GM23248 (cell line): ENCODE results near the gene HADHA. TPM values are rescaled to one million over a fixed set of nuclear protein-coding genes. Genes with fewer than 3 reads are reported as not detected.

Experiments
- DNase-seq: peaks from one replicate; pipeline ENCODE4 v3.0.0-alpha.2; 2015
- H2AFZ ChIP-seq: fragments of 200-600 bp; sonication (generic); 2 replicates; pipeline ENCODE4 v1.6.1; 2016; ENCODE audit warnings: antibody characterized with exemption
- H3F3A ChIP-seq: fragments of 200-600 bp; sonication (generic); 2 replicates; pipeline ENCODE4 v1.6.1; 2016; ENCODE audit warnings: mild to moderate bottlenecking, antibody characterized with exemption, mixed run types; ENCODE audit not compliant: insufficient read depth
- H3K27ac ChIP-seq: fragments of 200-600 bp; sonication (generic); 2 replicates; pipeline ENCODE4 v1.5.1; 2016; ENCODE audit warnings: mild to moderate bottlenecking
- H3K27me3 ChIP-seq: fragments of 200-600 bp; sonication (generic); replicated peaks from 2 replicates; pipeline ENCODE4 v1.6.1; 2016; ENCODE audit warnings: mild to moderate bottlenecking; ENCODE audit not compliant: insufficient read depth
- H3K36me3 ChIP-seq: fragments of 200-600 bp; sonication (generic); 2 replicates; pipeline ENCODE4 v1.6.1; 2016; ENCODE audit warnings: low read depth, mild to moderate bottlenecking
- H3K4me1 ChIP-seq: fragments of 200-600 bp; sonication (generic); 2 replicates; pipeline ENCODE4 v1.6.1; 2016; ENCODE audit warnings: mild to moderate bottlenecking; ENCODE audit not compliant: insufficient read depth
- H3K4me2 ChIP-seq: fragments of 200-600 bp; sonication (generic); one replicate; pipeline ENCODE4 v1.6.1; 2016; ENCODE audit warnings: mild to moderate bottlenecking; ENCODE audit not compliant: unreplicated experiment
- H3K4me3 ChIP-seq: fragments of 200-600 bp; sonication (generic); 2 replicates; pipeline ENCODE4 v1.5.1; 2016; ENCODE audit warnings: mild to moderate bottlenecking
- H3K79me2 ChIP-seq: fragments of 200-600 bp; sonication (generic); 2 replicates; pipeline ENCODE4 v1.6.1; 2016; ENCODE audit warnings: mild to moderate bottlenecking; ENCODE audit not compliant: insufficient read depth
- H3K9ac ChIP-seq: fragments of 200-600 bp; sonication (generic); 2 replicates; pipeline ENCODE4 v1.6.1; 2016; ENCODE audit warnings: mild to moderate bottlenecking
- H3K9me2 ChIP-seq: fragments of 200-600 bp; sonication (generic); 2 replicates; pipeline ENCODE4 v1.6.1; 2016; ENCODE audit warnings: mixed run types, mild to moderate bottlenecking, moderate library complexity; ENCODE audit not compliant: insufficient read depth
- H3K9me3 ChIP-seq: fragments of 200-600 bp; sonication (generic); one replicate; pipeline ENCODE4 v1.6.1; 2017; ENCODE audit warnings: low read depth
- H4K20me1 ChIP-seq: fragments of 200-600 bp; sonication (generic); 2 replicates; pipeline ENCODE4 v1.6.0; 2016; ENCODE audit not compliant: insufficient read depth
- EZH2 ChIP-seq: fragments of 200-600 bp; sonication (generic); IDR thresholded peaks from 2 replicates; pipeline ENCODE4 v1.6.1; 2018; ENCODE audit warnings: antibody characterized with exemption, mild to moderate bottlenecking; ENCODE audit not compliant: insufficient read depth, poor library complexity, severe bottlenecking
- EZH2phosphoT487 ChIP-seq: fragments of 200-600 bp; sonication (generic); IDR thresholded peaks from 2 replicates; pipeline ENCODE4 v1.6.1; 2018; ENCODE audit warnings: antibody characterized with exemption, moderate library complexity, mild to moderate bottlenecking, low read depth; ENCODE audit not compliant: insufficient read depth
- WGBS, 2 experiments: methylation state at CpG; one replicate each; pipeline ENCODE4 v1.1.6; 2015 to 2017; ENCODE audit warnings: low lambda C conversion rate in 2 of 2, low coverage in 1 of 2; ENCODE audit errors: missing lambda C conversion rate in 2 of 2; 5-methylcytosine and 5-hydroxymethylcytosine counted together
- in situ Hi-C: fragments of 300-500 bp; cut with MboI; formaldehyde crosslinking; loops from 2 replicates; pipeline ENCODE4 v1.15.0; 2020
- polyA plus RNA-seq: library from polyadenylated mRNA; unstranded; fragments of >200 nt; fragmentation: Nextera tagmentation; extraction: Ambion mirVana; gene quantifications from 2 replicates; pipeline ENCODE4 v1.2.1, GENCODE V29; 2016
- total RNA-seq: library from RNA; depleted of rRNA; stranded (reverse); fragments of >200 nt; shearing (Covaris generic); gene quantifications from 2 replicates; pipeline ENCODE4 v1.2.3, GENCODE V29; 2014

The HADHA gene
- total and polyA plus RNA-seq, 2 experiments from 2014 or later: 121 to 122 TPM

DNA sequence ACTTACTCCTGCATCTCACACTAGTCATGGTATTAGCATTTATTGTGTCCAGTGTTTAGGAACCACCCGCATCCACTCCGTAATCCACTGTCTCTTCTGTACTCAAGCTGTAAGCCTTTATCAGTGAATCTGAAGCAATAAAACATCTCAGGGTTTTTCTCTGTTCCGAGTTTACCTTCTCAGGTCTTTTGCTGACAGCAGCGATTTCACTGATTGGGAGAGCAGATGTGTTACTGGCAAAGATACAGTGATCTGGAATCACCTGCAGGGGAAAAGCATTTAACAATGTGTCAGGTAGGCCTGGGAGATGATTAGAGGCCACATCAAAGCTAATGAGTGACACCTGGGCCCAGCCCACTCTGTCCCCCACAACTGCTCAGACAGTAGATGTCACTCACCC, 46.9 kb downstream of the HADHA start:
- no peaks in the 10 kb centered on the region for H3K9me3 ChIP-seq
- peaks cover 47% of the 10 kb centered on the region for H3K36me3 ChIP-seq
- H3K4me2 ChIP-seq: no peak overlapping the region

DNA sequence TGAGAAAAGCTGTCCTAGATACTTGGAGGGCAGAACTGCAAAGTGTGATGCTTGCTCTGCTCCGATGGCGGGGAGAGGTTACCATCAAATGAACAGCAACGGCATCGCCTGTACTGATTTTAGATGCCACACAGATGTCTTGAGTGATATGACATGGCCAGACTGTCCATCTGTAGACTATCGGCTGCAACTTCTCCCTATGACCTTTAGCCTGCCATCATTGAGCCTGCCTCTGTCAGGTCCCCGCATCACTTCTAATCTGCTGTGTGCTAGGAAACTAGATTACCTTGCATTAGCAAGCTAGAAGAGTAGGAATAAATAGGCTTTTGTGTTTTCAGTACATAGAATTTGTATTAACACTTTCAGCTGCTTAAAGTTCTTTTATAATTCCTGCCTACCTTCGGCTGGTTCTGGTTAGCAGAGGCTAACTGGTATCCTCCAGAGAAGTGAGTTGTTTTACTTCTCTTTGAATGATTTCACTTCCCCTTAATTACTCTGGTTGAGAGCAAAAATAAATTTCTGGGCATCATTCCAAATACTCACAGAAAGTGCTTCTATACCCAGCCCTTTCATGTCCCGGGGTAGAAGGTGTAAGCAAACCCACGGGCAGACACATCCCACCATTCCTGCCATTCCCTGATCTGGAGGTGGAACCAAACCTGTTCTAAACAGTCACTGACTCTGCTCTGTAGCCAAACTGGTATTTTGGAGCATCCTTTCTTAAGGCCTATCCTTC, 47.6 kb downstream of the HADHA start:
- no peaks in the 10 kb centered on the region for H4K20me1 ChIP-seq
- no peak overlapping the region for H3K4me2 ChIP-seq
- WGBS, 2 experiments: 84 to 89% methylated on average over 9 of the region's 9 CpGs
- H2AFZ ChIP-seq: no peak overlapping the region
- no peaks in the 10 kb centered on the region for H3K4me1 ChIP-seq
- H3K27me3 ChIP-seq: no peaks in the 10 kb centered on the region
- no peaks in the 10 kb centered on the region for H3K9me2 ChIP-seq
- peaks cover 41% of the 10 kb centered on the region for H3K36me3 ChIP-seq
- no peak overlapping the region for H3K9ac ChIP-seq
- in situ Hi-C loops: no loop called here
- no peaks in the 10 kb centered on the region for H3K9me3 ChIP-seq
- H3K79me2 ChIP-seq: no peaks in the 10 kb centered on the region
- DNase-seq: no peak
- TF ChIP-seq EZH2phosphoT487 (no peak), EZH2 (no peak)
- no peaks in the 10 kb centered on the region for H3F3A ChIP-seq
- H3K27ac ChIP-seq: no peak overlapping the region
- no peak overlapping the region for H3K4me3 ChIP-seq

More for the DNA sequence above, 46.9 kb downstream of the HADHA start:
- WGBS, 2 experiments: 89 to 92% methylated on average over 4 of the region's 4 CpGs
- H3K79me2 ChIP-seq: no peaks in the 10 kb centered on the region
- no peaks in the 10 kb centered on the region for H3F3A ChIP-seq
- no peaks in the 10 kb centered on the region for H3K27me3 ChIP-seq
- no peaks in the 10 kb centered on the region for H4K20me1 ChIP-seq
- in situ Hi-C loops: no loop called here
- no peak for DNase-seq
- H3K9ac ChIP-seq: no peak overlapping the region
- no peak for TF ChIP-seq EZH2
- TF ChIP-seq EZH2phosphoT487: no peak
- no peak overlapping the region for H3K4me3 ChIP-seq
- H3K27ac ChIP-seq: no peak overlapping the region
- no peaks in the 10 kb centered on the region for H3K4me1 ChIP-seq
- H2AFZ ChIP-seq: no peak overlapping the region
- H3K9me2 ChIP-seq: no peaks in the 10 kb centered on the region

DNA sequence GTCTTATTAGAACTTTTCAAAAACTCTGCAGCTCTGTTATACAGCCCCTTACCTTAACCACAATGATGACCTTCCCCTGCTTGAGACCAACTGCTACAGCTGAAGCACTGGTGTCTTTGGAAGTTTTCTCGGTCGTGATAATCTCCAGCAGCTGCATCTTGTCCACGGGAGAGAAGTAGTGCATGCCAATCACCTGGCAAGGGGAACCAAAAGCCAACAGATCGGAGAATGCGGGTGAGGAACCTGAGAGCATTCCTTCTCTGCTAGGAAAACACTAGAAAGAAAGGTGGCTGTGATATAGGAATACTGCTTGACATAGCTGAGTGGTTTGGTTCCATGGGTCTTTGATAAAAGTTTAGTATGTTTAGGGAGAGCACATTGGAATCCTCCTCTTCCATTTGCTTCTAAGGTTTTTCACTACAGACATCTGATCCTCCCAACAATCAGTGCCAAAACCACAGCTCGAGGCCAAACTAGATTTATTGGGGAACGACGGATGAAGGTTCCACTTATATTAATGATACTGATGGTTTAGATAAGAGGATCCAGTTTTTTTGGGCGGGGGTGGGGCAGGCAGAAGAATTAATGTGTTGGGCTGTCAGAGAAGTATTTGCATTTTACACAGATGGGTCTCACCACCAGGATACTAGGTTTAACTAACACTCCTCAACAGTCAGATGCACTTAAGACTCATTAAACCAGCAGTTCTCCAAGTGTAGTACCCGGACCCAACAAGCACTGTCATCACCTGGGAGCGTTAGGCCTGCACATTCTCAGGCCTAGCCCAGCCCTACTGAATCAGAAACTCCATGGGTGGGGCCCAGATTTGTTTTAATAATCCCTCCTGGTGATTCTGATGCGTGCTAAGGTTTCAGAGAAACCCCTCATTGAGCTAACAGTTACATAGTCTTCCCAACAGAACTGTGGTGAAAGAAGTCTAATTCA, 49.1 kb downstream of the HADHA start:
- Histone ChIP-seq H3K36me3 (peaks cover 35% of the 10 kb centered on the region), H3K9me2 (no peaks in the 10 kb centered on the region), H3K9me3 (no peaks in the 10 kb centered on the region), H3K4me2 (no peak overlapping the region), H4K20me1 (no peaks in the 10 kb centered on the region), H3K4me1 (no peaks in the 10 kb centered on the region), H3K27me3 (no peaks in the 10 kb centered on the region), H3F3A (no peaks in the 10 kb centered on the region), H2AFZ (no peak overlapping the region), H3K79me2 (no peaks in the 10 kb centered on the region), H3K9ac (no peak overlapping the region), H3K27ac (no peak overlapping the region), H3K4me3 (no peak overlapping the region)
- in situ Hi-C loops: no loop called here
- DNase-seq: no peak
- TF ChIP-seq EZH2phosphoT487: no peak
- TF ChIP-seq EZH2: no peak
- 65 to 70% methylated on average over 12 of the region's 12 CpGs for WGBS, 2 experiments

GRCh38 chr2:26193578-26194231, 50.7 kb downstream of the HADHA start:
- no peak overlapping the region for H2AFZ ChIP-seq
- H3K27ac ChIP-seq: peak overlapping the region; percentile 25; the same call in 1 of the 2 replicates
- H3K79me2 ChIP-seq: no peaks in the 10 kb centered on the region
- no peaks in the 10 kb centered on the region for H3K27me3 ChIP-seq
- no peaks in the 10 kb centered on the region for H3F3A ChIP-seq
- H3K4me1 ChIP-seq: no peaks in the 10 kb centered on the region
- 71 to 72% methylated on average over 10 of the region's 10 CpGs for WGBS, 2 experiments
- TF ChIP-seq EZH2 (no peak), EZH2phosphoT487 (no peak)
- DNase-seq: peak; percentile 63
- no peaks in the 10 kb centered on the region for H3K9me2 ChIP-seq
- H3K9ac ChIP-seq: 0 out of 2 replicates have a peak overlapping the region, but pooled peaks have one; percentile 9
- H3K36me3 ChIP-seq: peaks cover 27% of the 10 kb centered on the region
- no peaks in the 10 kb centered on the region for H3K9me3 ChIP-seq
- H4K20me1 ChIP-seq: no peaks in the 10 kb centered on the region
- in situ Hi-C loops: no loop called here
- no peak overlapping the region for H3K4me3 ChIP-seq
- H3K4me2 ChIP-seq: no peak overlapping the region
